Fibroblast of the aortic adventitia (primary cell): Measurements from ENCODE around the gene IDH3B. TPM values are rescaled to one million over a fixed set of nuclear protein-coding genes. Genes with fewer than 3 reads are reported as not detected.

Source experiments
- DNase-seq: peaks from one replicate; pipeline ENCODE4 v3.0.0-alpha.2; 2010; ENCODE audit warnings: low read depth
- H3K4me3 ChIP-seq: 2 replicates; pipeline ENCODE4 v1.5.1; 2011; ENCODE audit warnings: low read depth, mild to moderate bottlenecking, control low read depth, low read length, moderate library complexity
- total RNA-seq: library from RNA; depleted of rRNA; stranded (reverse); fragments of >200 nt; gene quantifications from 2 replicates; pipeline ENCODE4 v1.2.3, GENCODE V29; 2012; ENCODE audit warnings: low replicate concordance
- TF ChIP-seq, protein P1 (sequence below): IDR thresholded peaks from 2 replicates; pipeline ENCODE4 v1.5.1; 2011; ENCODE audit warnings: mild to moderate bottlenecking, low read length, control low read depth, inconsistent platforms; ENCODE audit not compliant: insufficient read depth

Gene IDH3B
- total RNA-seq, 1 donor: 64.3 TPM

DNA sequence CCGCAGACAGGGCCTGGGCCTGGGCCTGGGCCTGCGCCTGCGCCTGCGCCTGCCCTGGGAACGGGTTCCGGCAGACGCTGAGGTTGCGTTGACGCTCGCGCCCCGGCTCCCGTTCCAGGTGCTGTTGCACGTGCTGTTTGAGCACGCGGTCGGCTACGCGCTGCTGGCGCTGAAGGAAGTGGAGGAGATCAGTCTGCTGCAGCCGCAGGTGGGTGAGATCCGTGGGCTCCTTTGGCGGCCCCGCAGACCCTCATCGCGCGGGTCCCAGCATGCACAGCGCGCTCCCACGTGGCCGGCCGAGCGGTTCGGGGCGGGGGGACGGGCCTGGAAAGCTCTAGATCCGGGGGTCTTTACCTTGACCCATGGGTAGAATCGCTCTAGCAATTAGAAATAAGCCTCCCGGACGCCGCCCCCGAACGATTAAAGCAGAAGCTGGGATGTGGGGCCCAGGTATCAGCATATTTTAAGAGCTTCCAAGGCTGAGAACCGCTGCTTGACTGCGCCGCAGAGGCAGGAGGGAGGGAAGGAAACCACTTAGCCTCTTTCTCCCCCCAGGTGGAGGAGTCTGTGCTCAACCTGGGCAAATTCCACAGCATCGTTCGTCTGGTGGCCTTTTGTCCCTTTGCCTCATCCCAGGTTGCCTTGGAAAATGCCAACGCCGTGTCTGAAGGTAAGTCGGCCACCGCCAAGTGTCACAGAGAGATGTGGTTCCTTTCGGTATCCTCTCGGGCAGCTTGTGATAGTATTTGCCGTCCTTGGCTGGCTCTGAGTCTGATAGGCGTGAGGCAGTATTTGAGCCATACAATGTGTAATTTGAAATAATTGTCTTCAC lies 11.1 kb downstream of the IDH3B start:
- TF ChIP-seq, protein P1, sequence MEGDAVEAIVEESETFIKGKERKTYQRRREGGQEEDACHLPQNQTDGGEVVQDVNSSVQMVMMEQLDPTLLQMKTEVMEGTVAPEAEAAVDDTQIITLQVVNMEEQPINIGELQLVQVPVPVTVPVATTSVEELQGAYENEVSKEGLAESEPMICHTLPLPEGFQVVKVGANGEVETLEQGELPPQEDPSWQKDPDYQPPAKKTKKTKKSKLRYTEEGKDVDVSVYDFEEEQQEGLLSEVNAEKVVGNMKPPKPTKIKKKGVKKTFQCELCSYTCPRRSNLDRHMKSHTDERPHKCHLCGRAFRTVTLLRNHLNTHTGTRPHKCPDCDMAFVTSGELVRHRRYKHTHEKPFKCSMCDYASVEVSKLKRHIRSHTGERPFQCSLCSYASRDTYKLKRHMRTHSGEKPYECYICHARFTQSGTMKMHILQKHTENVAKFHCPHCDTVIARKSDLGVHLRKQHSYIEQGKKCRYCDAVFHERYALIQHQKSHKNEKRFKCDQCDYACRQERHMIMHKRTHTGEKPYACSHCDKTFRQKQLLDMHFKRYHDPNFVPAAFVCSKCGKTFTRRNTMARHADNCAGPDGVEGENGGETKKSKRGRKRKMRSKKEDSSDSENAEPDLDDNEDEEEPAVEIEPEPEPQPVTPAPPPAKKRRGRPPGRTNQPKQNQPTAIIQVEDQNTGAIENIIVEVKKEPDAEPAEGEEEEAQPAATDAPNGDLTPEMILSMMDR: no peak
- peak overlapping the region; percentile 99 for H3K4me3 ChIP-seq
- DNase-seq: peak; percentile 10

DNA sequence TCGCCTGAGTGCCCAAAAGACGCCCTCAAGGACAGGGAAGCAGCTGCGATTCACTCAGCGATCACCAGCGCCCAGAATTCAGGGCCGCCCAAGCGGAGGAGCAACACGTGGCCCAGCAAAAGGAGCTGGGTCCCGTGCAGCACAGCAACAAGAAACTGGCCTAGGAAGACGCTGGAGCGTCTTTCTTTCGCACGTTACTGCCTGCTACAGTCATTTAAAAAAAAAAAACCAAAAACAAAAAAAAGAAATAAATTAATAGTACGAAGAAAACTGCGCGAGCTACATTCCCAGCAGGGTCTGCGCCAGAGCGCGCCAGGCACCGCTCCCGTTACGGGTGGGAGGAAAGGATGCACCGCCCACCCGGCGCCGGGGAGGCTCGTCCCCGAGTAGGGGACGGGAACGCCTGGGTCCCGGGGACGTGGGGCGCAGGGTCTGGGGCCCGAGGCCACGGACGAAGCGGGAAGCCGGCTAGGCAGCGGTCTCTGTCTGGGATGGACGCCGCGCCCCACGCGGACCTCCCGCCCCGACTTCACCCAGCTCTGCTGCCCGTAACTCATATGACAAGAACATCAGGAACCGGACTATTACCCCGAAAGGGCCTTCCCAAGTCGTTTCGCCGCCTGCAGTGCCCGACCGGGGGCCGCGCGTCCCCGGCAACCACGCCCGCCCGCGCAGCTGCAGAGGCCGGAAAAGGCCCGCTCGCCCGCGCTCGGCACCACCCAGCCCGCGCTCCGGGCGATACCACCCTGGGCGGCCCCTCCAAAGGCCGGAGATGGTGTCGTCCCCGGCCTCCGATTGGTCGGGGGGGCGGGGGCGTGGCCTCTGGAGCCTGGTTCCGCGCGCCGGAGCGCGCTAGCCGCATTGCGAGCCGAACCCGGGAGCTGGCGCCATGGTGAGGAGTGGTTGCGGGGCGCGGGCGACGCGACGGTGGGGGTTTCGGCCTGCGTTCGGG lies 12.0 kb downstream of the IDH3B start, which contains the start of gene NOP56:
Gene NOP56 (plus strand): TSS at position 861 of the 952 bp plus-strand sequence. CDS start 29 bp downstream, at position 890.
- peak within 1 kb of the TSS; percentile 99 for H3K4me3 ChIP-seq
- DNase-seq: peak; percentile 87
- TF ChIP-seq, protein P1: no peak

DNA sequence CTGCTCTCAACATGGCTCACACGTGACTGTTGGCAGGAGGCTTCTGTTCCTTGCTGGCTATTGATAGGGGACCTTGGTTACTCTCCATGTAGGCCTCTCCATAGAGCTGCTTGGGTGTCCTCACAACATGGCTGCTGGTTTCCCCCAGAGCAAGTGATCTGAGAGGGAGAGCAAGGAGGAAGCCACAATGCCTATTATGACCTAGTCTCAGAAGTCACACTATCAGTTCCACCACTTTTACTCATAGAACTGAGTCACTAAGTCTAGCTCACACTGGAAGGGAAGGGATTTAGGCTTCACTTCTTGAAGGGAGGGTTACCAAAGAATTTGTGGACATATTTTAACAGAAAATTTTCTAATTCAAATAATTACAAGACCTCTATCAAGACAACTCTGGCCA lies 20.3 kb downstream of the IDH3B start:
- TF ChIP-seq, protein P1: no peak
- no peak overlapping the region for H3K4me3 ChIP-seq
- DNase-seq: no peak

DNA sequence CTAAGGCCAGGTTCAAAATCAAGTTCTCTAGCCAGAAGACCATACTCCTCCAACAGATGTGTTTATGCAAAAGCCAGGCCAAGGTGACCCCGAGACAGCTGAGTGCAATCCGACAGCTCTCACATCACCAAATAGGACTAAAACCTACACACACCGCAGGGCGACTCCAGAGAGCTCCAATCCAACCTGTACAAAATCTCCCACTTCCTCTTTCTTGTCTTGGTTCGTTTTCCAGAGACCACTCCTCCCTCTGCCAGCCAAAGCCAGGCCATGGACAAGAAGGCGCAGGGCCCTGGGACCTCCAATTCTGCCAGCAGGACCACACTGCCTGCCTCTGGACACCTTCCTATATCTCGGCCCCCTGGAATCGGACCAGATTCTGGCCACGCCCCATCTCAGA lies 23.1 kb downstream of the IDH3B start:
- DNase-seq: no peak
- TF ChIP-seq, protein P1: no peak
- H3K4me3 ChIP-seq: no peak overlapping the region

DNA sequence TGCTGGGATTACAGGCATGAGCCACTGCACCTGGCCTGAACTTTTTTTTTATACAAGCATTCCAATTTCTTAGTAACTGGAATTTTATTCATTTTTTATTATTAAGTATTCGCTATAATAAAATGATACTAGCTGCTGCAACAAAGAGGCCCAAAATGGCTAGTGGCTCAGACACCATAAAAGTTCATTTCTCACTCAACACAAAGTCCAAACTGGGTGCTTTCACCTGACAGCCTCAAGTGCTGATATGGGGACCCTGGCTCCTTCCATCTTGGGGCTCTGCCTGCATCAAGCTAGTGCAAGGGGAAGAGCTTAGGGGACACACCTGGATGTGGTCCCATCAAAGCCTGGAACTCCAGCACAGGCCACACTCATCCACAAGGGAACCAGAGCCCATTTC lies 23.8 kb downstream of the IDH3B start:
- no peak overlapping the region for H3K4me3 ChIP-seq
- TF ChIP-seq, protein P1: no peak
- DNase-seq: no peak

DNA sequence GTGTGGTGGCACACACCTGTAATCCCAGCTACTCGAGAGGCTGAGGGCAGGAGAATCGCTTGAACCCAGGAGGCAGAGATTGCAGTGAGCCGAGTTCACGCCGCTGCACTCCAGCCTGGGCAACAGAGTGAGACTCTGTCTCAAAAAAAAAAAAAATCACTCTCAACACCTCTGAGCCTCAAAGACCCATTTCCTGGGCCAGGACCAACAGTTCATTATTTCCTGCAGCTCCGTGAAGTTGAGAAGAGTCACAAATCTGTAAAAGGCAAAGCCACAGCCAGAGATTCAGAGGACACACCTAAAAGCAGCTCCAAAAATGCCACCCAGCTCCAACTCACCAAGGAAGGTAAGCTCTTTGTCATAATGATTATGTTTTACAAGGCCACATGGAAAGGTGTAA lies 26.8 kb downstream of the IDH3B start:
- no peak overlapping the region for H3K4me3 ChIP-seq
- no peak for DNase-seq
- TF ChIP-seq, protein P1: no peak
